Lower lobe of right lung (tissue), 2 donors: Measurements from ENCODE around the gene GIPC3. TPM values are rescaled to one million over a fixed set of nuclear protein-coding genes. Genes with fewer than 3 reads are reported as not detected.

ENCODE experiments used
- ATAC-seq, 2 donors: fragments of 200-7000 bp; cut with Tn5 transposase; one replicate each; pipeline ENCODE4 v1.9.1; 2020 to 2022; ENCODE audit warnings: mild to moderate bottlenecking in 2 of 2, moderate library complexity in 2 of 2
- DNase-seq: peaks from one replicate; pipeline ENCODE4 v3.0.0-alpha.2; 2020
- H3K27ac ChIP-seq: fragments of 200-600 bp; one replicate; pipeline ENCODE4 v1.8.0; 2022
- H3K27me3 ChIP-seq: fragments of 200-600 bp; one replicate; pipeline ENCODE4 v1.8.0; 2022; ENCODE audit warnings: low read depth
- H3K36me3 ChIP-seq: fragments of 200-600 bp; one replicate; pipeline ENCODE4 v1.8.0; 2022; ENCODE audit warnings: mild to moderate bottlenecking
- H3K4me1 ChIP-seq: fragments of 200-600 bp; one replicate; pipeline ENCODE4 v1.8.0; 2022
- H3K4me3 ChIP-seq: fragments of 200-600 bp; one replicate; pipeline ENCODE4 v1.8.0; 2022; ENCODE audit warnings: mild to moderate bottlenecking
- H3K9me3 ChIP-seq: fragments of 200-600 bp; one replicate; pipeline ENCODE4 v1.8.0; 2022
- intact Hi-C: fragments of 100-400 bp; cut with DNase I; formaldehyde crosslinking; loops from one replicate; pipeline ENCODE4 v1.11.0; 2022
- total RNA-seq: library from RNA; stranded (reverse); fragmentation: NEBNext Ultra II Directional; extraction: Animal tissue kit (Norgen Biotek cat#: 25700); gene quantifications from one replicate; pipeline ENCODE4 v1.2.1, GENCODE V29; 2021
- TF ChIP-seq, protein P1 (sequence below): fragments of 200-600 bp; IDR thresholded peaks from one replicate; pipeline ENCODE4 v1.8.0; 2022; ENCODE audit warnings: antibody characterized with exemption, mild to moderate bottlenecking
- donor health status: DM: no; HTN: yes; CAD: no; lungs with severe emphysema.

Gene GIPC3
- total RNA-seq, 1 donor from 2014 or later: 4.2 TPM

DNA sequence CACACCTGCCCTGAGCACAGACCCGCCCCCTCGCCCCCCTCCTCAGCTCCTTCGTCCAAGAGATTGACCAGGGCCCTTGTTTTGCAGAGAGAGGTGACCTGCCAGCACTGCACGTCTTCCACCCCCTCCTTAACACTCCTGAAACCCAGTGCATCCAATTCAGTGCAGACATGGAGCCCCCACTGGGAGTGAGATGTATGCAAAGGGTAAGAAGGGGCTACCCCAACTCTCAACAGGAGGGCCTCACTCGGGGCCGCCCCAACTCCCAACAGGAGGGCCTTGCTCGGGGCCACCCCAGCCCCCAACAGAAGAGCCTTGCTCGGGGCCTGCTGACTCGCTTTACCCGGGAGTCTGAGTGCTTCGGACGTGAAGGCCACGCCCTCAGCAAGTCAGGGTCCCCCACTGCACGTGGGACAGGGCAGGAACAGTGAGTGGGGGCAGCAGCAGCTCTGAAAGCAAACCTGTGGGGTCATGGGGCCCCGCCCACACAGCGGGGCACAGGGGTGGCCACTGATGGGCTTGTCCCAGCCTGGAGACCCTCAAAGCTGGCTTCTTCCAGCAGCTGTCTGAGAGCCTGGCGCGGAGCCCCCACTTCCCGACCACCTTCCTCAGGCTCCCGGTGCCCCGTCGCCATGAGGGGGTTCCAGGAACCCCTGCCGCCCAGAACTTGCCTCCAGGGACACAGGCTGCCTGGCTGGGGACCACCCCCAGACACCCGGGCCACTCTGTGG is 35.7 kb downstream of the GIPC3 start:
- DNase-seq: no peak

DNA sequence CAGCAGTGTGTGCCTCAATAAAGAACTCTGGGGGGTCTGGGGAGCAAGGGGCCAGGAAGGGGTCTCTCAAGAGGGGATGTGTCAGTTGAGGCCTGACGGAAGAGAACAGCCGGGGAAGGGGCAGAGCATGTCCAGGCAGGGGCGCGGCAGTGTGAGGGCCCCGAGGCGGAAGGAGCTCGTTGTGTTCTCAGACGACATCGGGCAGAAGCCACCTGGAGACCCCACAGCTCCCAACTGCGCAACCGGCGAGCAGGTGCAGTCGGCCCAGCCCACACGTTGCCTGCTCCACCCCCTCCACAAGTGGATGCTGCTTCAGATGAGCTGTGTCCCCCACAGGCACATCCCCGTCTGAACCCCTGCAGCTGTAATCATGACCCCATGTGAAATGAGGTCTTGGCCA is 36.4 kb downstream of the GIPC3 start:
- Histone ChIP-seq H3K9me3 (no peaks in the 10 kb centered on the region), H3K4me1 (peaks cover 27% of the 10 kb centered on the region), H3K27ac (no peak overlapping the region), H3K27me3 (no peaks in the 10 kb centered on the region), H3K36me3 (peaks cover 56% of the 10 kb centered on the region), H3K4me3 (no peak overlapping the region)
- no peak for DNase-seq
- intact Hi-C loops: no loop called here
- no peak for ATAC-seq
- TF ChIP-seq, protein P1, sequence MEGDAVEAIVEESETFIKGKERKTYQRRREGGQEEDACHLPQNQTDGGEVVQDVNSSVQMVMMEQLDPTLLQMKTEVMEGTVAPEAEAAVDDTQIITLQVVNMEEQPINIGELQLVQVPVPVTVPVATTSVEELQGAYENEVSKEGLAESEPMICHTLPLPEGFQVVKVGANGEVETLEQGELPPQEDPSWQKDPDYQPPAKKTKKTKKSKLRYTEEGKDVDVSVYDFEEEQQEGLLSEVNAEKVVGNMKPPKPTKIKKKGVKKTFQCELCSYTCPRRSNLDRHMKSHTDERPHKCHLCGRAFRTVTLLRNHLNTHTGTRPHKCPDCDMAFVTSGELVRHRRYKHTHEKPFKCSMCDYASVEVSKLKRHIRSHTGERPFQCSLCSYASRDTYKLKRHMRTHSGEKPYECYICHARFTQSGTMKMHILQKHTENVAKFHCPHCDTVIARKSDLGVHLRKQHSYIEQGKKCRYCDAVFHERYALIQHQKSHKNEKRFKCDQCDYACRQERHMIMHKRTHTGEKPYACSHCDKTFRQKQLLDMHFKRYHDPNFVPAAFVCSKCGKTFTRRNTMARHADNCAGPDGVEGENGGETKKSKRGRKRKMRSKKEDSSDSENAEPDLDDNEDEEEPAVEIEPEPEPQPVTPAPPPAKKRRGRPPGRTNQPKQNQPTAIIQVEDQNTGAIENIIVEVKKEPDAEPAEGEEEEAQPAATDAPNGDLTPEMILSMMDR: no peak

More for the DNA sequence above, 35.7 kb downstream of the GIPC3 start:
- Histone ChIP-seq H3K4me1 (peaks cover 27% of the 10 kb centered on the region), H3K36me3 (peaks cover 61% of the 10 kb centered on the region), H3K27ac (no peak overlapping the region), H3K9me3 (no peaks in the 10 kb centered on the region), H3K4me3 (no peak overlapping the region), H3K27me3 (no peaks in the 10 kb centered on the region)
- intact Hi-C loops: no loop called here
- ATAC-seq: no peak
- TF ChIP-seq, protein P1: no peak

DNA sequence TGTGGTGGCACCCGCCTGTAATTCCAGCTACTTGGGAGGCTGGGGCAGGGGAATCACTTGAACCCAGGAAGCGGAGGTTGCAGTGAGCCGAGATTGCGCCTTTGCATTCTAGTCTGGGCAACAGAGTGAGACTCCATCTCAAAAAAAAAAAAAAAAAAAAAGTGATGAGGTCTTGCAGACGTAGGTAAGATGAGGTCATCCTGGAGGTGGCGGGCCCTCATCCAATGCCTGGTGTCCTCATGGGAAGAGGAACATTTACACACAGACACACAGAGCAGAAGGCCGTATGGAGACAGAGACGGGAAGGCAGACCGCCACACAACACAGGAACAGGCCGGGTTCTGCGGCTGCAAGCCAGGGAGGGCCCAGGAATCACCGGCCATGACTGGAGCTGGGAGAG is 36.9 kb downstream of the GIPC3 start:
- Histone ChIP-seq H3K4me3 (no peak overlapping the region), H3K9me3 (no peaks in the 10 kb centered on the region), H3K36me3 (peaks cover 51% of the 10 kb centered on the region), H3K27ac (no peak overlapping the region), H3K4me1 (peaks cover 28% of the 10 kb centered on the region), H3K27me3 (no peaks in the 10 kb centered on the region)
- no peak for ATAC-seq
- no peak for DNase-seq
- TF ChIP-seq, protein P1: no peak
- intact Hi-C loops: no loop called here

DNA sequence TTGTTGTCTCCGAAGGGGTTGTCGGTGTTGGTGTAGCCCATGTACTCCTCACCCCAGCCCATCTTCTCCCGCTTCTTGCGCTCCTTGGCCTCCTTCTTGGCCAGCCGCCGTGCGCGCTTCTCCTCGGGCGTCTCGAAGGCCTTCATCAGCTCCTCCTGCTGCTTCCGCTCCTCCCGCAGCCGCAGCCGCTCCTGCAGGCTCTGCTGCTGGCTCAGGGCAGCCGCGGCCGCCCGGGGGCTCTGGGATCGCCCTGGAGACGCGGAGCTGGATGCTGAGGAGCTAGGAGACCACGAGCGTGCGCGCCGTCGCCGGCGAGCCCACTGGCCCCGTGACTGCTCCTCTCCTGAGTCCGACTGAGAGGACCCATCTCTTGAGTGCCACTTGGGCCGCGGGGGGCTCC is 38.4 kb downstream of the GIPC3 start:
- Histone ChIP-seq H3K4me3 (no peak overlapping the region), H3K36me3 (peaks cover 44% of the 10 kb centered on the region), H3K4me1 (peaks cover 19% of the 10 kb centered on the region), H3K27me3 (no peaks in the 10 kb centered on the region), H3K9me3 (no peaks in the 10 kb centered on the region), H3K27ac (no peak overlapping the region)
- ATAC-seq (no peak), DNase-seq (no peak)
- TF ChIP-seq, protein P1: no peak
- intact Hi-C loops: no loop called here

DNA sequence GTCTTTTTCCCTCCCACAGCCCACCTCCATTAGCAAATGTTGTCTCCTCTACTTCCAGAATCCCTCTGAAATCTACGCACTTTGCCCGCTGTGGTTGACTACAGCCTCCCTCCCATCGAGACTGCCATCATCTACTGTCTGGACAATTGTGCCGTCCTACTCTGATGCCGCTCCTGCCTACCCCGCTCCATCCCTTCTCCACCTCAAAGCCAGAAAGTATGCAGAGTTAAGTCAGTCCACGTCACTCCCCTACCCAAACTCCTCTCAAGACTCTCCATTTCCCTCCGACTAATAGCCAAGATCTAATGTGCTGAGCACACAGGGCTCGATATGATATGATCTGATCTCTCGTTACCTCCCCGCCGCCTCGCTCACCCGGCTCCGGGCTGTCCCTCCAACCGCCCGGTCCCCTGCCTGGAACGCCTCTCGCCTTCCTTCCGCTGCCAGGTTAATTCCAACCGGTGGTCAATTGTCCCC is 40.8 kb downstream of the GIPC3 start:
- no peak for DNase-seq
- peak overlapping the region; percentile 97 for H3K27ac ChIP-seq
- intact Hi-C loops: no loop called here
- ATAC-seq: peak in 1 of 2 donors; percentile 2
- H3K9me3 ChIP-seq: no peaks in the 10 kb centered on the region
- H3K27me3 ChIP-seq: no peaks in the 10 kb centered on the region
- H3K4me3 ChIP-seq: peak overlapping the region; percentile 99
- TF ChIP-seq, protein P1: no peak
- peaks cover 26% of the 10 kb centered on the region for H3K36me3 ChIP-seq
- H3K4me1 ChIP-seq: peaks cover 19% of the 10 kb centered on the region
